IMR-90 (cell line): ENCODE measurements around the gene ZNF182. TPM values are rescaled to one million over a fixed set of nuclear protein-coding genes. Genes with fewer than 3 reads are reported as not detected.

Experiments
- ATAC-seq: fragments of 200-7000 bp; cut with Tn5 transposase; 2 replicates; pipeline ENCODE4 v1.9.1; 2020; ENCODE audit warnings: low read depth, mild to moderate bottlenecking, moderate library complexity
- BruUV-seq: library from RNA; stranded (reverse); fragments of 400-500 nt; replicated peaks from 2 replicates; lab custom pipeline; 2021; lab: Mats Ljungman, UMichigan
- CTCF ChIA-PET: fragments of 300-600 bp; formaldehyde crosslinking; extraction: SDS; loops from one replicate; lab custom pipeline; 2021; ENCODE audit warnings: antibody characterized with exemption; lab: Yijun Ruan, JAX
- POLR2A ChIA-PET: fragments of 300-600 bp; sonication (Branson Sonifier 250); formaldehyde crosslinking; loops from one replicate; lab custom pipeline; 2022; ENCODE audit warnings: antibody characterized with exemption; ENCODE audit not compliant: unreplicated experiment; lab: Charles Lee
- DNase-seq: peaks from one replicate; pipeline ENCODE4 v3.0.0; 2013
- H2AFZ ChIP-seq: replicated peaks from 2 replicates; pipeline ENCODE3; 2013; ENCODE audit warnings: low read length, mild to moderate bottlenecking; ENCODE audit not compliant: poor library complexity
- H2AK5ac ChIP-seq: 2 replicates; pipeline ENCODE4 v1.6.1; 2013; ENCODE audit warnings: low read depth, low read length, inconsistent platforms
- H2AK9ac ChIP-seq: replicated peaks from 2 replicates; pipeline ENCODE3; 2013; ENCODE audit warnings: mild to moderate bottlenecking, low read depth, low read length, moderate library complexity; ENCODE audit not compliant: poor library complexity
- H2BK120ac ChIP-seq: 2 replicates; pipeline ENCODE4 v1.6.1; 2013; ENCODE audit warnings: low read depth, low read length, inconsistent platforms
- H2BK15ac ChIP-seq: 3 replicates; pipeline ENCODE4 v1.6.1; 2013; ENCODE audit warnings: low read depth, low read length, inconsistent platforms
- H2BK20ac ChIP-seq: 2 replicates; pipeline ENCODE4 v1.6.1; 2013; ENCODE audit warnings: low read depth, mild to moderate bottlenecking, inconsistent platforms, low read length, moderate library complexity
- H2BK5ac ChIP-seq: 2 replicates; pipeline ENCODE4 v1.6.1; 2013; ENCODE audit warnings: mild to moderate bottlenecking, low read depth, low read length, inconsistent platforms; ENCODE audit not compliant: poor library complexity, severe bottlenecking
- H3K14ac ChIP-seq: replicated peaks from 2 replicates; pipeline ENCODE4 v1.6.1; 2013; ENCODE audit warnings: low read depth, low read length, inconsistent platforms
- H3K18ac ChIP-seq: 2 replicates; pipeline ENCODE4 v1.6.1; 2013; ENCODE audit warnings: low read depth, low read length, control low read depth
- H3K23ac ChIP-seq: 2 replicates; pipeline ENCODE4 v1.6.1; 2013; ENCODE audit warnings: low read depth, low read length, inconsistent platforms
- H3K27ac ChIP-seq: 2 replicates; pipeline ENCODE4 v1.5.1; 2013; ENCODE audit warnings: mild to moderate bottlenecking, control low read depth, low read length; ENCODE audit not compliant: insufficient read depth
- H3K27me3 ChIP-seq: 2 replicates; pipeline ENCODE4 v1.6.1; 2013; ENCODE audit warnings: low read length; ENCODE audit not compliant: control insufficient read depth, insufficient read depth
- H3K36me3 ChIP-seq: 2 replicates; pipeline ENCODE4 v1.6.1; 2013; ENCODE audit warnings: low read length, mixed read lengths; ENCODE audit not compliant: control insufficient read depth, insufficient read depth
- H3K4ac ChIP-seq: 2 replicates; pipeline ENCODE4 v1.6.1; 2013; ENCODE audit warnings: low read depth, low read length, inconsistent platforms
- H3K4me1 ChIP-seq: 2 replicates; pipeline ENCODE4 v1.6.1; 2013; ENCODE audit warnings: low read length, mixed read lengths; ENCODE audit not compliant: control insufficient read depth, insufficient read depth
- H3K4me2 ChIP-seq: 2 replicates; pipeline ENCODE4 v1.6.1; 2013; ENCODE audit warnings: low read depth, mild to moderate bottlenecking, control low read depth, low read length, moderate library complexity
- H3K4me3 ChIP-seq: 2 replicates; pipeline ENCODE4 v1.5.1; 2013; ENCODE audit warnings: low read depth, mild to moderate bottlenecking, control low read depth, low read length, moderate library complexity; ENCODE audit not compliant: insufficient read depth
- H3K56ac ChIP-seq: 2 replicates; pipeline ENCODE4 v1.6.1; 2013; ENCODE audit warnings: low read length, inconsistent platforms; ENCODE audit not compliant: insufficient read depth; ENCODE audit errors: extremely low read depth
- H3K79me1 ChIP-seq, 2 experiments: 2 replicates each; pipeline ENCODE4 v1.6.1; 2013; ENCODE audit warnings: low read length in 2 of 2, inconsistent platforms in 1 of 2, low read depth in 1 of 2
- H3K9ac ChIP-seq: 2 replicates; pipeline ENCODE4 v1.6.1; 2013; ENCODE audit warnings: low read depth, low read length, control low read depth
- H3K9me1 ChIP-seq: 2 replicates; pipeline ENCODE4 v1.6.1; 2013; ENCODE audit warnings: low read length, inconsistent platforms; ENCODE audit not compliant: insufficient read depth
- H3K9me3 ChIP-seq: 2 replicates; pipeline ENCODE4 v1.6.1; 2013; ENCODE audit warnings: low read length; ENCODE audit not compliant: control insufficient read depth, insufficient read depth
- H4K20me1 ChIP-seq: 2 replicates; pipeline ENCODE4 v1.6.1; 2013; ENCODE audit warnings: low read length, inconsistent platforms; ENCODE audit not compliant: insufficient read depth
- H4K5ac ChIP-seq: 2 replicates; pipeline ENCODE4 v1.6.1; 2013; ENCODE audit warnings: mild to moderate bottlenecking, low read depth, low read length, control low read depth
- H4K8ac ChIP-seq, 2 experiments: 2 replicates each; pipeline ENCODE4 v1.6.1; 2013; ENCODE audit warnings: low read depth in 2 of 2, low read length in 2 of 2, control low read depth in 1 of 2, inconsistent platforms in 1 of 2
- H4K91ac ChIP-seq: 2 replicates; pipeline ENCODE4 v1.6.1; 2013; ENCODE audit warnings: low read depth, low read length, inconsistent platforms; ENCODE audit not compliant: insufficient read depth
- CTCF ChIP-seq: conservative IDR thresholded peaks from 2 replicates; pipeline ENCODE4 v1.5.1; 2012; ENCODE audit warnings: mild to moderate bottlenecking, low read depth, low read length, improper control_type of control experiment
- FOS ChIP-seq: fragments of 150-350 bp; IDR thresholded peaks from 2 replicates; pipeline ENCODE4 v1.6.1; 2016; ENCODE audit warnings: low read depth, low read length
- MAFK ChIP-seq: IDR thresholded peaks from 2 replicates; pipeline ENCODE4 v1.6.1; 2012; ENCODE audit warnings: low read depth, low read length, improper control_type of control experiment
- MXI1 ChIP-seq: IDR thresholded peaks from 2 replicates; pipeline ENCODE4 v1.6.1; 2012; ENCODE audit warnings: low read depth, mild to moderate bottlenecking, low read length, moderate library complexity, borderline replicate concordance
- NFE2L2 ChIP-seq: fragments of 150-350 bp; IDR thresholded peaks from 2 replicates; pipeline ENCODE4 v1.6.1; 2016; ENCODE audit warnings: low read depth, mild to moderate bottlenecking, low read length
- POLR2A ChIP-seq: IDR thresholded peaks from 2 replicates; pipeline ENCODE4 v1.6.1; 2012; ENCODE audit warnings: mild to moderate bottlenecking, low read depth, low read length
- RAD21 ChIP-seq: IDR thresholded peaks from 2 replicates; pipeline ENCODE4 v1.6.1; 2012; ENCODE audit warnings: low read length, improper control_type of control experiment
- RFX5 ChIP-seq: IDR thresholded peaks from 2 replicates; pipeline ENCODE4 v1.8.0; 2012; ENCODE audit warnings: low read depth, mild to moderate bottlenecking, low read length, moderate library complexity
- SMC3 ChIP-seq: fragments of 150-350 bp; IDR thresholded peaks from 2 replicates; pipeline ENCODE4 v1.6.1; 2016; ENCODE audit warnings: low read depth, mild to moderate bottlenecking, antibody characterized with exemption, low read length, moderate library complexity
- USF2 ChIP-seq: fragments of 150-350 bp; IDR thresholded peaks from 2 replicates; pipeline ENCODE4 v1.6.1; 2017; ENCODE audit warnings: mild to moderate bottlenecking, antibody characterized with exemption, low read length, low read depth
- WGBS, 2 experiments: methylation state at CpG; one replicate each; pipeline versions ENCODE4 v1.1.5 to v1.1.7; 2013; ENCODE audit warnings: missing lambda C conversion rate in 2 of 2; ENCODE audit not compliant: insufficient read length in 1 of 2; ENCODE audit errors: extremely low coverage in 2 of 2; 5-methylcytosine and 5-hydroxymethylcytosine counted together
- dilution Hi-C: fragments of 300-500 bp; cut with HindIII; formaldehyde crosslinking; loops from one replicate; pipeline ENCODE4 v1.14.3; 2018; ENCODE audit warnings: low sequenced_read_pairs; ENCODE audit not compliant: unreplicated experiment
- in situ Hi-C: fragments of 300-500 bp; cut with MboI; formaldehyde crosslinking; loops from 3 replicates; pipeline ENCODE4 v1.14.3; 2019; ENCODE audit warnings: low sequenced_read_pairs, inconsistent platforms, mixed read lengths
- intact Hi-C: fragments of 100-400 bp; cut with micrococcal nuclease; formaldehyde crosslinking; loops from 2 replicates; pipeline ENCODE4 v1.10.0; 2022
- polyA plus RNA-seq, 3 experiments: library from polyadenylated mRNA; depleted of rRNA; stranded (reverse); fragments of >200 nt; gene quantifications; 2 replicates each; pipeline ENCODE4 v1.2.3, GENCODE V29; 2012; ENCODE audit warnings: low replicate concordance in 1 of 3
- total RNA-seq: library from RNA; depleted of rRNA; stranded (reverse); fragments of >200 nt; gene quantifications from 2 replicates; pipeline ENCODE4 v1.2.3, GENCODE V29; 2012

ZNF182 gene
- total and polyA plus RNA-seq, 2 of the 4 experiments (the other 2 are of a cell fraction), result 1.7 to 3.0 TPM

GRCh38 chrX:47960406-47960805, 43.4 kb downstream of the ZNF182 start:
- Histone ChIP-seq H3K4me1 (no peaks in the 10 kb centered on the region), H2BK20ac (no peak overlapping the region), H3K9me3 (peaks cover 15% of the 10 kb centered on the region), H3K4me2 (no peak overlapping the region), H3K27me3 (no peaks in the 10 kb centered on the region), H3K79me1 (no peaks in the 10 kb centered on the region), H3K36me3 (no peaks in the 10 kb centered on the region), H2BK5ac (no peak overlapping the region), H3K9me1 (no peaks in the 10 kb centered on the region), H3K14ac (no peak overlapping the region), H3K23ac (no peak overlapping the region), H4K5ac (no peak overlapping the region), H2BK15ac (no peak overlapping the region), H3K27ac (no peak overlapping the region), H4K8ac (no peak overlapping the region), H3K9ac (no peak overlapping the region), H2BK120ac (no peak overlapping the region), H2AFZ (no peak overlapping the region), H3K4me3 (no peak overlapping the region), H4K20me1 (no peaks in the 10 kb centered on the region), H3K18ac (no peak overlapping the region), H4K91ac (no peak overlapping the region), H3K56ac (no peak overlapping the region), H3K4ac (no peak overlapping the region), H2AK9ac (no peak overlapping the region), H2AK5ac (no peak overlapping the region)
- dilution Hi-C loops (no loop called here), intact Hi-C loops (no loop called here), in situ Hi-C loops (no loop called here)
- DNase-seq (no peak), ATAC-seq (no peak)
- no CpG with 5 or more reads among the region's 2 CpGs for WGBS, 2 experiments
- BruUV-seq, result no TSS peak
- ChIA-PET CTCF (no interaction called here), POLR2A (no interaction called here)
- TF ChIP-seq RAD21 (no peak), FOS (no peak), USF2 (no peak), POLR2A (no peak), MXI1 (no peak), CTCF (no peak), MAFK (no peak), SMC3 (no peak), NFE2L2 (no peak), RFX5 (no peak)
